Astrocyte of the spinal cord (primary cell): ENCODE data around the gene IMPA2.

Source experiments
- DNase-seq: peaks from one replicate; pipeline ENCODE4 v3.0.0; 2011; ENCODE audit warnings: low read depth, low spot score
- H3K4me3 ChIP-seq: 2 replicates; pipeline ENCODE4 v1.5.1; 2011; ENCODE audit warnings: low read depth, mild to moderate bottlenecking, low read length, moderate library complexity
- in situ Hi-C: cut with HindIII; loops from 2 replicates; pipeline ENCODE4 v1.10.0; 2017; ENCODE audit warnings: low sequenced_read_pairs
- TF ChIP-seq, protein P1 (sequence below): IDR thresholded peaks from 2 replicates; pipeline ENCODE4 v1.5.1; 2012; ENCODE audit warnings: low read depth, mild to moderate bottlenecking, low read length, inconsistent platforms

The IMPA2 gene

DNA sequence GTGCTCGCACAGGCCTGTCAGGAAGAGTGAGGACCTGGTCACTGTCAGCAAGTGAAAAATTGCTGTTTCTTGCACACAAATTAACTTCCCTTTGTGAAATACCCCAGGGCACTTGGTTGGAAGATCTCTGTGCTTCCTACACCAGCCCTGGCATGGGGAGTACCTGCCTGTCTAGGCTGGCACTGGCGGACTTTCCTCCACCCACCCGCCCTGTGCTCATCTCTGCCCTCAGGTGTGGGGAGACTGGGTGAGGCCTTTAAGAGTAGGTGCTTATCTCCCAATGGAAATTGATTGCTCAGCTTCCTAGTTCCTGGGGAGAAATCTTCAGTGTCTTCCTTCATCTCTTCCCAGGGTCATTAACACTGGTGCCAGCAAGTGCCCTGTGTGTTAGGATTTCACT, 42.1 kb downstream of the IMPA2 start:
- TF ChIP-seq, protein P1, sequence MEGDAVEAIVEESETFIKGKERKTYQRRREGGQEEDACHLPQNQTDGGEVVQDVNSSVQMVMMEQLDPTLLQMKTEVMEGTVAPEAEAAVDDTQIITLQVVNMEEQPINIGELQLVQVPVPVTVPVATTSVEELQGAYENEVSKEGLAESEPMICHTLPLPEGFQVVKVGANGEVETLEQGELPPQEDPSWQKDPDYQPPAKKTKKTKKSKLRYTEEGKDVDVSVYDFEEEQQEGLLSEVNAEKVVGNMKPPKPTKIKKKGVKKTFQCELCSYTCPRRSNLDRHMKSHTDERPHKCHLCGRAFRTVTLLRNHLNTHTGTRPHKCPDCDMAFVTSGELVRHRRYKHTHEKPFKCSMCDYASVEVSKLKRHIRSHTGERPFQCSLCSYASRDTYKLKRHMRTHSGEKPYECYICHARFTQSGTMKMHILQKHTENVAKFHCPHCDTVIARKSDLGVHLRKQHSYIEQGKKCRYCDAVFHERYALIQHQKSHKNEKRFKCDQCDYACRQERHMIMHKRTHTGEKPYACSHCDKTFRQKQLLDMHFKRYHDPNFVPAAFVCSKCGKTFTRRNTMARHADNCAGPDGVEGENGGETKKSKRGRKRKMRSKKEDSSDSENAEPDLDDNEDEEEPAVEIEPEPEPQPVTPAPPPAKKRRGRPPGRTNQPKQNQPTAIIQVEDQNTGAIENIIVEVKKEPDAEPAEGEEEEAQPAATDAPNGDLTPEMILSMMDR = no peak
- DNase-seq = no peak
- H3K4me3 ChIP-seq = no peak overlapping the region
- in situ Hi-C loops = no loop called here

DNA sequence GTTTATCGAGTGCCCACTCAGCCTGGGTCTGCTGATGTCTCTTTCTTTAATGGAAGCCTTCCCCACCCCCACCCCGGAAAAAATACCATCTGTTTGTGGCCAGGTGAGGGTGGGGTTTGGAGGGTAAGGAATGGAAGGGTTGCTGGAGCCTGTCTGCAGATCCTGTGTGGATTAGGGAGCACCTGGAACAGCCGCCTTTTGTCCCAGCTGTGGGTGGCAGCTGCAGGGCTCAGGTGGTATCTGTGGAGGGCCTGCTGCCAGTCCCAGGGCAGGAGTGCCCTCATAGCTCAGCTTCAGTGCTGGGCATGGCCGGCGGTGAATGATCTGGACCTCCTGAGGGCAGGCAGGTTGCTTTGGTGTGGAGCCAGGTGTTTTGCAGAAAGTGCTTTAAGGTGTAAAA, 45.3 kb downstream of the IMPA2 start:
- TF ChIP-seq, protein P1 = no peak
- no peak overlapping the region for H3K4me3 ChIP-seq
- in situ Hi-C loops = no loop called here
- DNase-seq = no peak

DNA sequence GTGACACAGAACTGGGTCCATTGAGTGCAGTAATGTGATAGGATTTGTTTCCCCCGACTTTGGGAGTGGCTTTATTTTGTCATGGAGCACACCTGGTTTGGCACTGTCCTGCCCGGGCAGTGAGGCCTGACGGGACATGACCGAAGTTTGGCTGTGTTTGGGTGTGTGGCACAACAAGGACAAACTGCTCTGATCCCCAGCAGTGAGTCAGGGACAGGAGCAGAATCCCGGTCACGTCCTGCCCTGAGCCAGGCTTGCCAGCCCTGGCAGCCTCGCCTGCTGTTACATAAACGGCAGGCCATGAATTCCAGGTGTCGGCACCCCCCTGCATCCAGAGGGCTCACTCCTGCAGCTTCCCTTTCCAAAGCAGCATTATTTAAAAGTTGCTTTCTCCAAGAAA, 45.7 kb downstream of the IMPA2 start:
- no peak overlapping the region for H3K4me3 ChIP-seq
- in situ Hi-C loops = no loop called here
- no peak for DNase-seq
- TF ChIP-seq, protein P1 = no peak

DNA sequence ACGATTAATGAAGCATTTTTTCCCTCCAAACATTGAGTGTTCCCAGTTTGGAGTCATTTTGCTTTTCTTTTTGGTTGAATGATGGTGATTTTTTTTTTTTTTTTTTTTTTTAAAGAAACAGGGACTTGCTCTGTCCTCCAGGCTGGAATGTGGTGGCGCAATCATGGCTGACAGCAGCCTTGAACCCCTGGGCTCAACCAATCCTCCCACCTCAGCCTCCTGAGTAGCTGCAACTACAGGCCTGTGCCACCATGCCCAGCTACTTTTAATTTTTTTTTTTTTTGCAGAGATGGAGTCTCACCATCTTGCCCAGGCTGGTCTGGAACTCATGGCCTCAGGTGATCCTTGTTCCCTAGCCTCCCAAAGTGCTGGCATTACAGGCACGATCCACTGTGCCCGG, 46.2 kb downstream of the IMPA2 start:
- no peak for DNase-seq
- no peak overlapping the region for H3K4me3 ChIP-seq
- TF ChIP-seq, protein P1 = no peak
- in situ Hi-C loops = no loop called here

DNA sequence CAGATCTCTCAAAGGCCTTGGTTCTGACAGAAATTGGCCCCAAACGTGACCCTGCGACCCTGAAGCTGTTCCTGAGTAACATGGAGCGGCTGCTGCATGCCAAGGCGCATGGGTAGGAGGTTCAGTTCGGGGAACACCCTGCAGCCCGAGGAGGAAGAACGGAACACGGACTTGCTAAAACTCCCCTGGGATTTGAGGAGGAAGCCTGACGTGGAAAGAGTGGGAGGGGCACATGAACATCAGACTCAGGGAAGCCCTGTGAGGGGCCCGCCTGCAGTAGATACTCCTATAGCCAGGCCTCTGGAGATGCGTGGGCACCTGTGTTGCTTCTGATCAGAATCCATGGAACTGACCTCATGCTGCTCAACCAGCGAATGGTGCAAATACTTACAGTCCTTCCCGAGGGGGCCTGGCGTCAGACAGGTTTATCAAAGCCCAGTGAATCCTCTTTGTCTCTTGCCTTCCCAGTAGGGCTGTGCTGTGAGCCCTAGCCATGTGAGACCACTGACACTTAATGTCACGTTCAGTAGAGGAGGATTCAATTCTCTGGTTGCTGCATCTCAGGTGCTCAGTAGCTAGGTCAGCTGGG, 46.8 kb downstream of the IMPA2 start:
- TF ChIP-seq, protein P1 = no peak
- in situ Hi-C loops = no loop called here
- no peak for DNase-seq
- no peak overlapping the region for H3K4me3 ChIP-seq

DNA sequence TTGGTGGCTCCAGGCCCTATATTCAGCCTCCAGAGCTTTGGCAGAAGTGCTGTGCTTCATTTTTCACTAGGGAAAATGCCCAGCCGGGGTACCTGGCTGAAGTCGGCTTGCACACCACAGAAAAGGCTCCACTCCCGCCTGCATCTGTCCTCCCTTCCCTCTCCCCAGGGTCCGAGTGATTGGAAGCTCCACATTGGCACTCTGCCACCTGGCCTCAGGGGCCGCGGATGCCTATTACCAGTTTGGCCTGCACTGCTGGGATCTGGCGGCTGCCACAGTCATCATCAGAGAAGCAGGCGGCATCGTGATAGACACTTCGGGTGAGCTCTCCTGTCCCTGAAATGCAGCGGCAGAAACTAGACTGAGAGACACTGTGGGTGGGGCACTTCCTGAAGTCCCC, 47.4 kb downstream of the IMPA2 start:
- DNase-seq = no peak
- TF ChIP-seq, protein P1 = no peak
- in situ Hi-C loops = no loop called here
- H3K4me3 ChIP-seq = no peak overlapping the region
